Measurements from ENCODE around the gene AGPAT3.
"Not testable (repeated sequence)": the region's sequence is repeated elsewhere in the genome, so short reads cannot be mapped to it uniquely, and the experiment has no call there.

The AGPAT3 gene

DNA sequence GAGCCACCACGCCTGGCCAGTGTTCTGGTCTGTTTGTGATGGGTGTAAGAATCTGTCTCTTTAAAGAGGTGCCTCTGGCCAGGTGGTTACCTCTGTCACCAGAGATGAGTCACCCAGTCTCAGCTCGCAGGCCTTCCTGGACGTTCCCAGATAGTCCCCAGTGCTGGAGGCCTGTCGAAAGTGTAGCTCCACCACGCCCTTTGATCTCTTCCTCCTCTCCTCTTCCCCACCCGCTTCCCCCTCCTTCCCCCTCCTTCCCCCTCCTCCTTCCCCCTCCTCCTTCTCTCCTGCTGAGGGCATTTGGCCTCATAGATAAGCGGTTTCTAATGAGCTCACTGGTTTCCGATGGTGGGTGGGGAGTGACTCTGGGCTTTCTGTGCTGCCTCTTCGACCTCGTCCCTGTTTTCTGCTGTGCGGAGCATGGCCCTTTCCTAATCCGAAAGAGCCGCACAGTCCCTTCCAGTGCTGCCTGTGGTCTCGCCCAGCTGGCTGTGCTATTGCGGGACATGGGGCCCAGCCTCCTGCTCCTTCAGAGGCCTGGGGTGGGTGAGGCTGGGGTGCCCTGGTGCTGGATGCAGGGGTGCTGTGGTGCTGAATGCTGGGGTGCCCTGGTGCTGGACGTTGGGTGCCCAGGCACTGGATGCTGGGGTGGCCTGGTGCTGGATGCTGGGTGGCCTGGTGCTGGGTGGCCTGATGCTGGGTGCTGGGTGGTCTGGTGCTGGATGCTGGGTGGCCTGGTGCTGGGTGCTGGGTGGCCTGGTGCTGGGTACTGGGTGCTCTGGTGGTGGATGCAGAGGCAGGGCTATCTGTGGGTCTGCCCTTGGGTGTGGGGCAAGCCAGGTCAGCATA lies 19.2 kb downstream of the AGPAT3 start:
- no peak for DNase-seq (ENCODE audit: low read depth)

DNA sequence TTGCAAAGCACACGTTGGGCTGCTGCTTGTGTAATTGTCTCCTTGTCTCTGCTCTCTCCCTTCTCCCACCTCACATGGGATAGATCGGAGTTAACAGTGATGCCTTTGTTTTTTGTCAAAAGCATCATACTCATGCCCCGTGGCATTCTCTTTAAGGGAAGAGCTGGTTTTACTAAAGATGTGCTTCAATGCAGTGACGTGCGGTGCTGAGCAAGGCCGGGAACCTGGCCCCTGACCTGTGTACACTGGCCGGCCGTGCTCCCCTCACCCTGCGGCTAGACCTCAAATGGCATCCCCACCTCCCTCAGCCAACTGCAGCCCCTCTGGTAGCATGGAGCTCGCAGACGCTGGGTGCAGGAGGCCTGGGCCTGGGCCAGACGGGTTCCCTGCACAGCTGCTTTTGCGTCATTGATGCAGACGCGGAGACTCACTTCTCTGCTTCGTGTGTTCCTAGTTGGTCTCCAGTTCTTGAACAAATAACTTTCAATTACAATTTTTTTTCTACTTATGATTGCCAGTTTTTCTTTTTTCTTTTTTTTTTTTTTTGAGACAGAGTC lies 19.9 kb downstream of the AGPAT3 start:
- DNase-seq (ENCODE audit: low read depth): no peak

DNA sequence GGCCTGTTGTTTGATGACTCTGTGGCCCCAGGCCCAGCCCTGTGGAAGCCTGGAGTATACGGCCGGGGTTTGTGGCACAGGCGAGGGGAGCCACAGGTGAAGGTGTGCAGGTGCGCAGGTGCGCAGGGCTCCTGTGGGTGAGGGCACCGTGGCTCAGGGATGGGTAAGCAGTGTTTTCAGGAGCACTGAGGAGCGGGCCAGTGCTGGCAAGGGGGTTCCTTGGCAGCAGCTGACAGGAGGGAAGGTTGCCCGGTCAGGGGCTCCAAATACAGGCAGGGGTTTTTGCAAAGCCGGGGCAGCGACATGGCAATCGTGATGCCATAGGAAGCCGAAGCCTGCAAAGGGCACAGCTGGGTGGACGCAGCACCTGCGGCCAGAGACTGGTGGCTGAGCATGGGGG lies 20.7 kb downstream of the AGPAT3 start:
- DNase-seq (ENCODE audit: low read depth): no peak

DNA sequence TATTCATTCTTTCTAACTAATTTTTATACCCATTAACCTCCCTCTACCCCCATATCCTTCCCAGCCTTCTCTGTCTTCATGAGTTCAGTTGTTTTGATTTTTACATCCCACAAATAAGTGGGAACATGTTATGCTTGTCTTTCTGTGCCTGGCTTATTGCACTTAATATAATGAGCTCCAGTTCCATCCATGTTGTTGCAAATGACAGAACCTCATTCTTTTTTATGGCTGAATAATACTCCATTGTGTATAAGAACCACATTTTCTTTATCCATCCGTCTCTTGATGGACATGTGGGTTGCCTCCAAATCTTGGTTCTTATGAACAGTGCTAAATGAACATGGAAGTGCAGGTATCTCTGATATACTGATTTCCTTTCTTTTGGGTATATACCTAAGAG lies 21.5 kb downstream of the AGPAT3 start:
- no peak for DNase-seq (ENCODE audit: low read depth)

DNA sequence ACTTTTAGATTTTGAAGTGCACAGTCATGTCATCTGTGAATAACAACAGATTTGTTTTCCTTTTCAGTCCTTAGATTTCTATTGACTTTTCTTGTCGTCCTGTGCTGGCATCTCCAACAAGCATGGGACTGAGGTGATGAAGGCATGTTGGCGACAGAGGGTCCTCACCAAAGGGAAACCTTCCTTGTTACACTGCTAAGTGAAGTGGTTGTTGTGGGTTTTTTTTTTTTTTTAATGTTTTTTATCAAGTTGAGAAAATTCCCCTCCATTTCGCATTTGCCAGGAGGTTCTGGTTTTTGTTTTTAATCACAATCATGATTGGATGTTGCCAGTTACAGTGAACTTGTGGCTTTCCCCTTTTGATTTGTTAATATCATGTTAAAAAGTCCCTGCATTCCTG lies 24.0 kb downstream of the AGPAT3 start:
- no peak for DNase-seq (ENCODE audit: low read depth)

DNA sequence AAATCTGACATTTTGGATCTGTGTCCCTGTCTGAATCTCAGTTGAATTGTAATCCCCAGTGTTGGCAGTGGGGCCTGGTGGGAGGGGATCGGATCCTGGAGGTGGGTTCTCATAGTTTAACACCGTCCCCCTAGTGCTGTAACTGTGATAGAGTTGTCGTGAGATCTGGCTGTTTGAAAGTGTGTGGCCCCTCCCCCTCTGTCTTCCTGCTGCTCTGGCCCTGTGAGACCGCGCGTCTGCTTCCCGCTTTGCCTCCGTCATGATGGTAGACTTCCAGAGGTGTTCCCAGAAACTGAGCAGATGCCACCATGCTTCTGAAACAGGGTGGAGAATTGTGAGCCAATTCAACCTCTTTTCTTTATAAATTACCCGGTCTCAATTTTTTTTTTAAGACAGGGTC lies 25.0 kb downstream of the AGPAT3 start:
- DNase-seq (ENCODE audit: low read depth): no peak

DNA sequence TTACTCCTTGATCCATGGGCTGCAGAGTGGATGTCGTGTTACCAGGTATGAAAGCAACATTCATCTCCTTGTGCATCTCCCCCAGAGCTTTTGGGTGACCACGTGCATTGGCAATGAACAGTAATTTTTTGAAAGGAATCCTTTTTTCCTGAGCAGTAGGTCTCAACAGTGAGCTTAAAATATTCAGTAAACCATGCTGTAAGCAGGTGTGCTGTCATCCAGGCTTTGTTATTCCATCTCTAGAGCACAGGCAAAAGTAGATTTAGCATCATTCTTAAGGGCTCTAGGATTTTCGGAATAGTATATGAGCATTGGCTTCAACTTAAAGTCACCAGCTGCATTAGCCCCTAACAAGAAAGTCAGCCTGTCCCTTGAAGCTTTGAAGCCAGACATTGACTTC lies 27.3 kb downstream of the AGPAT3 start:
- no peak for DNase-seq (ENCODE audit: low read depth)

DNA sequence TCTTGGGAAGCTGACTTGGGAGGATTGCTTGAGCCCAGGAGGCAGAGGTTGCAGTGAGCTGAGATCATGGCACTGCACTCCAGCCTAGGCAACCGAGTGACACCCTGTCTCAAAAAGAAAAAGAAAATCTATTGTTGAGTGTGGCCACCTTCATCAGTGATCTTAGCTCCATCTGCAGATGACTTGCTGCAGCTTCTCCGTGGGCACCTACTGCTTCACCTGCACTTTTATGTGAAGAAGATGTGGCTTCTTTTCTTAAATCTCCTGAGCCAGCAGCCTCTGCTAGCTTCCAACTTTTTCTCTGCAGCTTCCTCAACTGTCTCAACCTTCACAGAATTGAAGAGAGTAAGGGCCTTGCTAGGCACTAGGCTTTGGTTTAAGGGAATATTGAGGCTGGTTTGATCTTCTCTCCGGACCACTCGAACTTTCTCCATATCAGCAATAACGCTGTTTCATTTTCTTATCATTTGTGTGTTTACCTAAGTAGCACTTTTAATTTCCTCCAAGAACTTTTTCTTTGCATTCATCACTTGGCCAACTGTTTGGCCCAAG lies 28.0 kb downstream of the AGPAT3 start:
- no peak for DNase-seq (ENCODE audit: low read depth)

DNA sequence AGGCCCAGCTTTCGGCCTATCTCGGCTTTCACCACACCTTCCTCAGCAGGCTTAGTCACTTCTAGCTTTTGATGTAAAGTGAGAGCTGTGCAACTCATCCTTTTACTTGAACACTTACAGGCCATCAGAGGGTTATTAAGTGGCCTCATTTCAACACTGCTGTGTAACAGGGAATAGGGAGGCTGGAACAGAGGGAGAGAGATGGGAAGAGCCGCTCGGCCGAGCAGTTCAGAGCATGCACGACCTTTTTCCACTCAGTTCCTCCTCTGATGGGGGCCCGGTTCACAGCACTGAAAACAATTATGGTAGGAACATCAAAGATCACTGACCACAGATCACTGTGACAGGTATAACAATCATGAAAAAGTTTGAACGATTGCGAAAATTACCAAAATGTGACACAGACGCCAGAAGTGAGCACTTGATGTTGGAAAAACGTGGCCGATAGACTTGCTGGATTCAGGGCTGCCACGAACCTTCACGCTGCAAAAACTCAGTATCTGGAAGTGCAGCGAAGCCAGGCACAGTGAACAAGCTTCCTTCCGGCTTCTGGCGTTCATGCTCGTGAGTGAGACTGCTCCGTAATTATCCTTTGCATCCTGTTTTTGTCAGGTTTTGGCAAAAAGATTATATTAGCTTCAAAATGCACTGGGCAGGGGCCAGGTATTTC lies 28.6 kb downstream of the AGPAT3 start:
- no peak for DNase-seq (ENCODE audit: low read depth)

DNA sequence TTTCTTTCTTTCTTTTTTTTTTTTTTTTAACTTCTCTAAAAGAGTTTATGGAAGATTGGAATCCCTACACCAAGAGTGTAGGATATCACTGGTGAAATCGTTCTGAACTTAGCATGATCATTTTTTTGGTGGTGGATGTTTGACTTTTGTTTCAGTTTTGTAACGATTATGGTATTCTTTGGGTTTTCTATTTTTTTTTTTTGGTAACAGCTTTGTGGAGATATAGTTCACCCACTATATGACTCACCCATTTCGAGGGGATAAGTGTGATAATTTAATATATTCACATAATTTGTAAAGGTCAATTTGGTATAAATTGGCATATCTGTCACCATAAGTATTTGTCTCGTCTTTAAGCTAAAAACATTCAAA lies 29.2 kb downstream of the AGPAT3 start:
- no peak for DNase-seq (ENCODE audit: low read depth)

DNA sequence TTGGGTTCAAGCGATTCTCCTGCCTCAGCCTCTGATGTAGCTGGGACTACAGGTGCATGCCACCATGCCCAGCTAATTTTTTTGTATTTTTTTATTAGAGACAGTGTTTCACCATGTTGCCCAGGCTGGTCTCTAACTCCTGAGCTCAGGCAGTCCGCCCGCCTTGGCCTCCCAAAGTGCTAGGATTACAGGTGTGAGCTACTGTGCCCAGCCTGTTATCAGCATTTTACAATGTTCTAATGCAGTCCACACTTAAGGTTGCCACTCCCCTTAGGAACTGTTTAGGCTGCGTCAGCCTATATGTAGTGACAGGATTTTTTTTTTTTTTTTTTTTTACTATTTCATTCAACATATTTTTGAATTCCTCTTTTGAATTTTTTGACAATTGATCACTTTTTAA lies 30.2 kb downstream of the AGPAT3 start:
- DNase-seq (ENCODE audit: low read depth): no peak

DNA sequence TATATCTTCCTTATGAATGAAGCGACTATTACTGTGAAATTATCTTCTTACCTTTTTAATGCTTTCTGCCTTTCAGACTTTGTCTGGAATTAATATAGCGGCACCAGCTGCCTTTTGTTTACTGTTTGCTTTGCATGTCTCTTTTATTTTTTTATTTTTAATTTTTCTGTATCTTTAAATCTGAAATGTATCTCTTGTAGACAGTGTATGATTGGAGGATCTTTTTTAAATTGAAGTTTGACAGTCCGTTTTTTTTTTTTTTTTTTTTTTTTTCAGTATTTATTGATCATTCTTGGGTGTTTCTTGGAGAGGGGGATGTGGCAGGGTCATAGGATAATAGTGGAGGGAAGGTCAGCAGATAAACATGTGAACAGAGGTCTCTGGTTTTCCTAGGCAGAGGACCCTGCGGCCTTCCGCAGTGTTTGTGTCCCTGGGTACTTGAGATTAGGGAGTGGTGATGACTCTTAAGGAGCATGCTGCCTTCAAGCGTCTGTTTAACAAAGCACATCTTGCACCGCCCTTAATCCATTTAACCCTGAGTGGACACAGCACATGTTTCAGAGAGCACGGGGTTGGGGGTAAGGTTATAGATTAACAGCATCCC lies 31.8 kb downstream of the AGPAT3 start:
- DNase-seq (ENCODE audit: low read depth): not testable (repeated sequence)

DNA sequence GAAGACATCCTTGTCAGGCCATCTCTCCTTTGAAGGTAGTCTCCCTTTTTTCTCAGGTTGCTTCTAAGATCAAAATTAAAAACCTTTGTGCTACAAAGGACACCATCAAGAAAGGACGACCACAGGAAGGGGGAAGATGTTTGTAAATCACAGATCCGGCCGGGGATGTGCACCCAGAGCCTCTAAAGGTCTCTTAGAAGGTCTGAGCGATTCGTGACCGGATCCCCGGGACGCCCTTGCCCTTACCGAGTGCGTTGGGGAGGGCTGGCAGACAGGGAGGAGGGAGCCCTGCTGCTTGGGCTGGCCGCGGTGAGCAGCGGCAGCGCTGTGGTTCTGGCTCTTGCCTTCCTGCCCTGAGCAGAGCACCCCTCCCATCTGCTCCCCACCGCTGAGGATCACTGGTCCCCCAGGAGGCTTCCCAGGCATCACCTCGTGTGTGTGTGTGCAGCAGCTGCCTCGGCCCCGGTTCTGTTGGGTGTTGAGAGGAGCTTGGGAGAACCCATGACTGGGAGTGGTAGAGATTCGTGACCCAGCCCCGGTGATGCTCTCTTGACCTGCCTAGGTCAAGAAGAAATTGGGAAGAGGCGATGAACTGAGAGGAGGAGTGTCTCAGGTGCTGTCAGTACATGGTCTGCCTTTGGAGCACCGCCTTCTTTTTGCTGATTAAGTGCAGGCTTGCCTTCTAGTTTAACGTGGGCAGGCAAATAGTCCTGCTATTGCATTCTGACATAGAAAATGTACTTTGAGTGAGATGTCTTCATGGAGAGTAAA lies 34.5 kb downstream of the AGPAT3 start:
- no peak for DNase-seq (ENCODE audit: low read depth)

DNA sequence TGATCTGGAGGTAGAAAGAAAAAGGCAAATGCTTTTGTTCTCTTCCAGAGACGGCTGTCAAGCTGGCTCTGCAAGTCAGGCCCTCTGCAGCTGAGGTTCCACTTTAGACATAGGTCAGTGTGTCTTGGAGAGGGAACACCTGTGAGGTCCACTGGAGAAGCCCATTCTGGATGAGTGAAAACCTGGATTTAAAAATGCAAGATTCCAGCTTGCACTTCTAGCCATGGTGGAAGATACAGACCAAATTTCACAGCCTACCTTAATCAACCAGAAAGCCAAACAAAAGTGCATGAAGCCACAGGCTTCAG lies 35.0 kb downstream of the AGPAT3 start:
- no peak for DNase-seq (ENCODE audit: low read depth)

DNA sequence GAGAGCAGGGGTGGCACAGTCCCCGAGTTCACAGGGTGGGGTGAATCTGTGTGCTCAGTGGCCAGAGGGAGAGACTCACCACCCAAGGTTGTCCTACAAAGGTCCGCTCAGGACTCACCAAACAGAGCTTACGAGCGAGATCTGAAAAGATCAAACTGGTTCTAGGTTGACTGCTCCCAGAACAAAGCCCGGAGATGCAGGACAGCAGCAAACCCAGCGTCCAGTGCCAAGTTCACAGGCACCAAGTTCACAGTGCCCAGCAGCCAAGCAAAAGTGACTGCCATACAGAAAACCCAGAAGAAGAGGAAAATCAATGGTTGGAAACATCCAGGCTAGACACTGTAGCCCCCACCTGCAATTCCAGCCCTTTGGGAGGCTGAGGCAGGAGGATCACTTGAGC lies 35.7 kb downstream of the AGPAT3 start:
- DNase-seq (ENCODE audit: low read depth): no peak

DNA sequence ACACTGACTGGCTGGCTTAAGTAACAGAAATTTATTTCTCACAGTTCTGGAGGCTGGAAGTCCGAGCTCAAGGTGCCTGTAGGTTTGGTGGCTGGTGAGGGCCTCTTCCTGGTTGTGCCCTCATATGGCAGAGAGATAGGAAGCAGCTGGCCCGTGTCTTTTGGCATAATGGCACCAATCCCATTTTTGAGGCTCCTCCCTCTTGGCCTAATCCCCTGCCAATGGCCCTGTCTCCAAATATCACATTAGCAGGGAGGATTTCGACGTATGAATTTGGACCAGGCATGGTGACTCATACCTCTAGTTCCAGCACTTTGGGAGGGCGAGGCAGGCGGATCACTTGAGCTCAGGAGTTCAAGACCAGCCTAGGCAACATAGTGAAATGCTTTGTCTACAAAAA lies 37.4 kb downstream of the AGPAT3 start:
- no peak for DNase-seq (ENCODE audit: low read depth)

DNA sequence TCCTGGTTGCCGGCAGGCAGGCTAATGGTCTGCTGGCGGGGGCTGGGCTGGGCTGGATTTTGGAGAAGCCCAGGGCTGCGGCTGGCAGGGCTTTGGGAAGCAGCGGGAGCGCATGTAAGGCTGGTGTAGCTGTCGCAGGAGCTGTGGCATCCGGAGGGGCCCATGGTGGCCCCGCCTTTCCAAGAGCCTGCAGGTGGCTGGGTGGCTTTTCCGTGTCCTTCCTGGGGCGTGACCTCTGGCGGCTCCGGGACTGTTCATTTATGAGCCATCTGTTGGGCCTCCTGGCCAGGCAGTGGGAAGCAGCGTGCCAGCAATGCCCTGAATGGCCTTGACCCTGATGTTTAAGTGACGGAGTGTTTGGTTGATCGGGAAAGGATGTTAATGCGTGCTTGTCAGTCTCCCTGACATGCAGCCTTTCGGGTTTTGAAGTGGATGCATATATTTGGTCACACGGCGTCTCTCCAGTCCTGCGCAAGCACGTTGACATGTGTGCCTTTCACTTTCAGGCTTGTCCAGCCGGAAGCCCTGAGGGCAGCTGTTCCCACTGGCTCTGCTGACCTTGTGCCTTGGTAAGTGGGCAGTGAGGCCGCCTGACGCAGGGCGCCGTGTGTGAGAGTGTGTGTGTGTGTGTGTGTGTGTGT lies 38.5 kb downstream of the AGPAT3 start:
- DNase-seq (ENCODE audit: low read depth): no peak

DNA sequence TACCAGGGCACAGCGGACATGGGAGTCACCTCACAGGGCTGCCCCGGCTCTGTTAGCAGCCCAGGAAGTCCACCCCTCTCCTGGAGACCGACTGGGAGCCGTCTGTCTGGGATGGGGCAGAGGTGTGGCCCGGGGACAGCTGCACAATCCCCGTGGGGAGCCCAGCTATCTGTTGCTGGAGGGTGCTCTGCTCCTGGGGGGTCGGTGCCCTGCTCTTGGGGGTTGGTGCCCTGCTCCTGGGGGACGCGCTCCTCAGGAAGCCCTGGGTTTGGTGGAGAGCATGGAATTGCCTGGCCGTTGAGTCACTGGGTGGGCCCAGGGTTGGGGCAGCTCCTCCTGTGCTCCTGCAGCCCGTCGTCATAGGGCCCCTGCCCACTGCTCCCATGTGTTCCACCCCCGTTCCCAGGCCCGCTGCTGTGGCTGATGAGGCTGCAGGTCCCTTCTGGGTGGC lies 39.3 kb downstream of the AGPAT3 start:
- no peak for DNase-seq (ENCODE audit: low read depth)

DNA sequence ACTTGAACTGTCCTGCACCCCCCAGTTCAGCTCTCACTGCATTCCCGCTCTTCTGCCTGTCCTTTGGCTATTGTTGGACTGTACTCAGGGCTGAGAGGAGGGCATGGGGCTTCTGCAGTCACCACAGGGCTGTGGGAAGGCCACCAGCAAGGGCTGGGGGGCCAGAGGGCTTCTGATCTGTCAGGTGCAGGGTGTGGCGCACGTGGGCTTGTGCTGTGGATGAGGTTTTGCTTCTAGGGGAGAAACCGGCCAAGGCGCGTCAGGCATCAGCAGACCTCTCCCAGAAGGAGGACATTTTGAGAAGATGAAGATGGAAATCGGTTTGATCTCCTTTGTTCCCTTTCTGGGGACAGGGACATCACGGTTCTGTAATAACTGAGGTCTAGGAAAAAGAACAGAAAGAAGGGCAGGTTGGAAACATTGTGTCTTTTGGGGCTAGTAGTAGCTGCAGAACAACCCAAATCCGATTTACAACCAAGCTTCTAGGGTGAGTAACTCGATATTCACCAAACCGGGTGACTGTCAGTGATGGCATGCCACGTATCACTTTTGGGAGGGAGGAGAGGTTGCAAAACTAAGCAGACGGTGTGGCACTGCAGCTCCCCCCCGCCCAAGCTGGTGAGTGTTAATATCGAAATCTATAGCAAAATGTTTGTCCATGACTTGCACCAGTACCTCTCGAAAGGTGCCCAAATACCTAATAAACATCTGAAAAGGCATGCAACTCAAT lies 40.9 kb downstream of the AGPAT3 start:
- DNase-seq (ENCODE audit: low read depth): no peak

DNA sequence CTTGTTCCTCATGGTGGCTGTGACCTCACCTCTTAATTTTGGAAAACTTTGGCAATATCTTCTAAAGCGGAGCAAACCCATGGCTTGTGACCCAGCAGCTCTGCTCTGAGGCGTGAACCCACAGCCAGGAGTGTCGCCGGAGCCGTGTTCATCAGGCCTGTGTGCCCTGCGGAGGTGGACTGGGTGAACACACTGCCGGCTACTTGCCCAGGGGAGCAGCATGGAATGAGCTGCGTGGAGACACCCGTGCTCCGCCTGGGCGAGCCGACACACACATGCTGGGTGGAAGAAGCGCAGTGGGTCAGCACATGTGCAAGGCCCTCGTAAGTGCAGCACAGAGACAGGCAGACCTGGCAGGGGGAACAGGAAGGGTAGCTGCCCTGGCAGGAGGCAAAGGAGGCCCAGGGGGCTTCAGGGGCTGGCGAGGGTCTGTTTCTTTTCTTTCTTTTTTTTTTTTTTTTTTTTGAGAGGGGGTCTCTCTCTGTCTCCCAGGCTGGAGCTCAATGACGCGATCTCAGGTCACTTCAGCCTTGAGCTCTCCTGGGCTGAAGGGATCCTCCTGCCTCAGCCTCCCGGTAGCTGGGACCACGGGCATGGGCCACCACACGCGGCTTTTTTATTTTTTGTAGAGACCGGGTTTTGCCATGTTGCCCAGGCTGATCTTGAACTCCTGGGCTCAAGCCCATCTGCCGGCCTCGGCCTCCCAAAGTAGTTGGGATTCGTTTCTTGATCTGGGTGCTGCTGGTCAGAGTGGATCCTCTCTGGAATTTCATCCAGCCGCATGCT lies 41.8 kb downstream of the AGPAT3 start:
- DNase-seq (ENCODE audit: low read depth): no peak
